SH-SY5Y (cell line): ENCODE data around the gene CTDP1.

Experiments
- GATA2 ChIP-seq: IDR thresholded peaks from 2 replicates; pipeline ENCODE4 v1.6.1; 2011; ENCODE audit warnings: mild to moderate bottlenecking, low read depth, low read length
- GATA3 ChIP-seq: IDR thresholded peaks from 2 replicates; pipeline ENCODE4 v1.6.1; 2011; ENCODE audit warnings: low read depth, mild to moderate bottlenecking, low read length, moderate library complexity

DNA sequence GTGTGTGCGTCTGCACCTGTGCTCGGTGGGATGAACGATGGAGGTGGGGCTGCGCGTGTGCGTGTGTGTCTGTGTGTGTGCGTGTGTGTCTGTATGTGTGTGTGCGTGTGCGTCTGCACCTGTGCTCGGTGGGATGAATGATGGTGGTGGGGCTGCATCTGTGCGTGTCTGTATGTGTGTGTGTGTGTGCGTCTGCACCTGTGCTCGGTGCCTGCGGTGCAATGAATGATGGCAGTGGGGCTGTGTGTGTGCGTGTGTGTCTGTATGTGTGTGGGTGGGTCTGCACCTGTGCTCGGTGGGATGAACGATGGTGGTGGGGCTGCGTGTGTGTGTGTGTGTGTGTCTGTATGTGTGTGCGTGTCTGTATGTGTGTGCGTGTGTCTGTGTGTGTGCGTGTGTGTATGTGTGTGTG, 48.5 kb upstream of the CTDP1 start:
- TF ChIP-seq GATA3, result no peak
- no peak for TF ChIP-seq GATA2
